ENCODE data around the gene GEMIN7.

GEMIN7 gene

GRCh38 chr19:45091031-45091923 is 12.2 kb downstream of the GEMIN7 start:
- Histone ChIP-seq H4K20me1 (ENCODE audit: insufficient read depth, low read length) (peaks cover 21% of the 10 kb centered on the region), H3K27me3 (ENCODE audit: low read depth, low read length) (no peaks in the 10 kb centered on the region), H3K9me3 (ENCODE audit: insufficient read depth, low read length) (no peaks in the 10 kb centered on the region), H3K36me3 (replicated peaks; ENCODE audit: low read depth, low read length) (peaks cover 39% of the 10 kb centered on the region), H3K27ac (ENCODE audit: low read length) (no peak overlapping the region), H3K79me2 (ENCODE audit: low read length) (peaks cover 59% of the 10 kb centered on the region), H3K4me3 (ENCODE audit: low read length) (peak overlapping the region; percentile 96), H3K9ac (ENCODE audit: low read length) (0 out of 2 replicates have a peak overlapping the region, but pooled peaks have one; percentile 78), H3K4me1 (ENCODE audit: low read length) (peaks cover 19% of the 10 kb centered on the region), H2AFZ (ENCODE audit: low read depth, low read length) (no peak overlapping the region), H3K4me2 (ENCODE audit: low read length) (peak overlapping the region; percentile 100)
- no peak for TF ChIP-seq EZH2phosphoT487 (IDR thresholded peaks at IDR 0.05; ENCODE audit: low read depth)

- peak within 1 kb of the TSS; percentile 78 for H2AFZ ChIP-seq (ENCODE audit: low read depth, low read length)
- H3K27ac ChIP-seq (ENCODE audit: low read length) = peak within 1 kb of the TSS; percentile 80
- TF ChIP-seq CTCF (IDR thresholded peaks at IDR 0.05; ENCODE audit: low read depth, low read length) (no peak; the same call in 1 of the 2 replicates), EZH2phosphoT487 (IDR thresholded peaks at IDR 0.05; ENCODE audit: low read depth) (no peak)
- peaks cover 19% of the 10 kb centered on the region for H3K4me1 ChIP-seq (ENCODE audit: low read length)
- peaks cover 31% of the 10 kb centered on the region for H3K36me3 ChIP-seq (replicated peaks; ENCODE audit: low read depth, low read length)
- no peaks in the 10 kb centered on the region for H3K27me3 ChIP-seq (ENCODE audit: low read depth, low read length)
- peak within 1 kb of the TSS; percentile 100 for H3K4me2 ChIP-seq (ENCODE audit: low read length)
- H3K9me3 ChIP-seq (ENCODE audit: insufficient read depth, low read length) = no peaks in the 10 kb centered on the region
- H3K9ac ChIP-seq (ENCODE audit: low read length) = peak within 1 kb of the TSS; percentile 78
- H4K20me1 ChIP-seq (ENCODE audit: insufficient read depth, low read length) = peaks cover 36% of the 10 kb centered on the region
- peak within 1 kb of the TSS; percentile 96 for H3K4me3 ChIP-seq (ENCODE audit: low read length)
- H3K79me2 ChIP-seq (ENCODE audit: low read length) = peaks cover 63% of the 10 kb centered on the region
These were observed 14.0 kb downstream of the GEMIN7 start, which contains the start of gene PPP1R37 for GRCh38 chr19:45092747-45093678. TSS of gene PPP1R37 (plus strand) at chr19:45093179. CDS start at chr19:45093326, 147 bp downstream.

- Histone ChIP-seq H3K27me3 (ENCODE audit: low read depth, low read length) (no peaks in the 10 kb centered on the region), H3K9me3 (ENCODE audit: insufficient read depth, low read length) (no peaks in the 10 kb centered on the region), H3K4me2 (ENCODE audit: low read length) (peak overlapping the region; percentile 100), H3K4me1 (ENCODE audit: low read length) (peaks cover 19% of the 10 kb centered on the region), H3K4me3 (ENCODE audit: low read length) (peak overlapping the region; percentile 96), H3K9ac (ENCODE audit: low read length) (peak overlapping the region; percentile 78; the same call in 1 of the 2 replicates), H3K27ac (ENCODE audit: low read length) (no peak overlapping the region), H4K20me1 (ENCODE audit: insufficient read depth, low read length) (peaks cover 47% of the 10 kb centered on the region), H2AFZ (ENCODE audit: low read depth, low read length) (no peak overlapping the region), H3K36me3 (replicated peaks; ENCODE audit: low read depth, low read length) (peaks cover 27% of the 10 kb centered on the region), H3K79me2 (ENCODE audit: low read length) (peaks cover 65% of the 10 kb centered on the region)
- TF ChIP-seq EZH2phosphoT487 (IDR thresholded peaks at IDR 0.05; ENCODE audit: low read depth) (no peak), CTCF (IDR thresholded peaks at IDR 0.05; ENCODE audit: low read depth, low read length) (no peak)
These were observed 15.1 kb downstream of the GEMIN7 start for GRCh38 chr19:45094137-45094536.

DNA sequence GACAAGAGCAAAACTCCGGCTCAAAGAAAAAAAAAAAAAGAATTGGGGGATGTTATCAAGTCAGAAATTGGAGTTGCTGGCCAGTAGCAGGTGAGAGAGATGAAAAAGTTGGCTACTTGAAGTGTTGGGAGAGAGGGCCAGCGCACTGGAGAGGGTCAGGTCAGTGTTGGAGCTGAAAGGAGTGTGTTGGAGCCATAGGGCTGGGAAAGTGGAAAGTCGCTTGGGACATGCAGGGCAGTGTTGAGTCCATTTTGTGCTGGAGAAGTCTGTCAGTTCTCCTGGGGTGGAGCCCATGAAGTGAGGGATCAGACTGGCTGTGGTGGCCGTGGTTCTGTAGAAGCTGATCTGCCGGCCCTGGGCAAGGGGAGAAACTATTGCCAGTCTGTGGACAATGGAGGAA is 15.6 kb downstream of the GEMIN7 start:
- H3K4me2 ChIP-seq (ENCODE audit: low read length) = peak overlapping the region; percentile 100
- H2AFZ ChIP-seq (ENCODE audit: low read depth, low read length) = no peak overlapping the region
- no peak for TF ChIP-seq CTCF (IDR thresholded peaks at IDR 0.05; ENCODE audit: low read depth, low read length)
- TF ChIP-seq EZH2phosphoT487 (IDR thresholded peaks at IDR 0.05; ENCODE audit: low read depth) = no peak
- H4K20me1 ChIP-seq (ENCODE audit: insufficient read depth, low read length) = peaks cover 52% of the 10 kb centered on the region
- H3K9me3 ChIP-seq (ENCODE audit: insufficient read depth, low read length) = no peaks in the 10 kb centered on the region
- H3K79me2 ChIP-seq (ENCODE audit: low read length) = peaks cover 68% of the 10 kb centered on the region
- no peaks in the 10 kb centered on the region for H3K27me3 ChIP-seq (ENCODE audit: low read depth, low read length)
- no peak overlapping the region for H3K27ac ChIP-seq (ENCODE audit: low read length)
- peaks cover 23% of the 10 kb centered on the region for H3K36me3 ChIP-seq (replicated peaks; ENCODE audit: low read depth, low read length)
- no peak overlapping the region for H3K4me3 ChIP-seq (ENCODE audit: low read length)
- no peak overlapping the region for H3K9ac ChIP-seq (ENCODE audit: low read length)
- H3K4me1 ChIP-seq (ENCODE audit: low read length) = peaks cover 19% of the 10 kb centered on the region
